Measurements from ENCODE around the gene SERPINA1.

DNA sequence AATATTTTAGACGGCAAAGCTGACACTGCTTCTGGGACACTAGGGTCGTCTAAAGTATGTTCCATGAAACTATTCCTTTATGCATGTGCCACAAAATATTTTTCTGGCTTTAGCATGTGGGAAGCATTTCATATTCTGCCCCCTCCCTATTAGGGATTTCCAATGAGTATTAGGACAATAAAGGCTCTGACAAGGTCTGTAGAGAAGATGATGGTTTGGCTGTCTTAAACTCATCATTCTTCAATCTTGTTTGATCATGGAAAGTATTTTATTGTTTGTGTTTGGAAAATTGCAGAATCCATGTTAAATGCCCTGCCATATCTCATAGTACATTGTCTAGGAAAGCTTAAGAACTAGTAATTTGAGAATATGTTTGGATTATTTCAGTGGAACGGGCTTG is 22.8 kb downstream of the SERPINA1 start:
- no peak for TF ChIP-seq EZH2 (IDR thresholded peaks at IDR 0.05; ENCODE audit: borderline replicate concordance, low read depth, low read length, poor library complexity, severe bottlenecking)
- TF ChIP-seq, protein P1, sequence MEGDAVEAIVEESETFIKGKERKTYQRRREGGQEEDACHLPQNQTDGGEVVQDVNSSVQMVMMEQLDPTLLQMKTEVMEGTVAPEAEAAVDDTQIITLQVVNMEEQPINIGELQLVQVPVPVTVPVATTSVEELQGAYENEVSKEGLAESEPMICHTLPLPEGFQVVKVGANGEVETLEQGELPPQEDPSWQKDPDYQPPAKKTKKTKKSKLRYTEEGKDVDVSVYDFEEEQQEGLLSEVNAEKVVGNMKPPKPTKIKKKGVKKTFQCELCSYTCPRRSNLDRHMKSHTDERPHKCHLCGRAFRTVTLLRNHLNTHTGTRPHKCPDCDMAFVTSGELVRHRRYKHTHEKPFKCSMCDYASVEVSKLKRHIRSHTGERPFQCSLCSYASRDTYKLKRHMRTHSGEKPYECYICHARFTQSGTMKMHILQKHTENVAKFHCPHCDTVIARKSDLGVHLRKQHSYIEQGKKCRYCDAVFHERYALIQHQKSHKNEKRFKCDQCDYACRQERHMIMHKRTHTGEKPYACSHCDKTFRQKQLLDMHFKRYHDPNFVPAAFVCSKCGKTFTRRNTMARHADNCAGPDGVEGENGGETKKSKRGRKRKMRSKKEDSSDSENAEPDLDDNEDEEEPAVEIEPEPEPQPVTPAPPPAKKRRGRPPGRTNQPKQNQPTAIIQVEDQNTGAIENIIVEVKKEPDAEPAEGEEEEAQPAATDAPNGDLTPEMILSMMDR (conservative IDR thresholded peaks at IDR 0.05; ENCODE audit: low read depth, low read length): no peak
